HCT116 (cell line): ENCODE measurements around the gene SCRN1. TPM values are rescaled to one million over a fixed set of nuclear protein-coding genes. Genes with fewer than 3 reads are reported as not detected.

Experiments
- ATAC-seq: fragments of 200-7000 bp; cut with Tn5 transposase; 2 replicates; pipeline ENCODE4 v1.9.1; 2020; ENCODE audit warnings: mild to moderate bottlenecking, moderate library complexity
- BruUV-seq: library from RNA; stranded (reverse); fragments of 400-500 nt; replicated peaks from 2 replicates; lab custom pipeline; 2021; lab: Mats Ljungman, UMichigan
- CTCF ChIA-PET: fragments of 300-600 bp; sonication (Branson Sonifier 250); formaldehyde crosslinking; loops from one replicate; lab custom pipeline; 2021; ENCODE audit warnings: antibody characterized with exemption; lab: Charles Lee
- POLR2A ChIA-PET: fragments of 300-600, 350-600 bp; sonication (Branson Sonifier 250); formaldehyde crosslinking; loops from one replicate; lab custom pipeline; 2021; ENCODE audit warnings: antibody characterized with exemption; lab: Charles Lee
- RAD21 ChIA-PET, 2 experiments: fragments of 300-600 bp; sonication (Branson Sonifier 250); formaldehyde crosslinking; loops; one replicate each; lab custom pipeline; 2023; ENCODE audit warnings: low total read pairs in 2 of 2; ENCODE audit not compliant: uncharacterized antibody in 2 of 2, unreplicated experiment in 2 of 2, low non-redundant PET in 1 of 2; lab: Charles Lee
- DNase-seq: peaks from one replicate; pipeline ENCODE4 v3.0.0-alpha.2; 2010; ENCODE audit warnings: low read depth, low spot score
- H2AFZ ChIP-seq: fragments of 200-600 bp; shearing (Covaris generic), sonication (generic); 2 replicates; pipeline ENCODE4 v1.6.1; 2017; ENCODE audit warnings: low read depth, mixed run types, mixed read lengths, antibody characterized with exemption, low read length; ENCODE audit not compliant: poor library complexity, severe bottlenecking
- H3K27ac ChIP-seq: 2 replicates; pipeline ENCODE4 v1.5.1; 2012; ENCODE audit warnings: low read depth, low read length
- H3K27me3 ChIP-seq: fragments of 200-600 bp; sonication (generic); 2 replicates; pipeline ENCODE4 v1.6.1; 2016; ENCODE audit warnings: mixed run types, low read length, mixed read lengths; ENCODE audit not compliant: insufficient read depth
- H3K36me3 ChIP-seq, 2 experiments: fragments of 200-500 bp in 1 of 2; fragments of 200-600 bp in 1 of 2; sonication (Bioruptor generic) in 1 of 2; sonication (generic) in 1 of 2; 2 replicates each; pipeline versions ENCODE4 v1.5.1 to v1.6.1; 2014 to 2016; ENCODE audit warnings: low read length in 2 of 2, inconsistent platforms in 1 of 2, mixed read lengths in 1 of 2, mixed run types in 1 of 2; ENCODE audit not compliant: insufficient read depth in 2 of 2, control insufficient read depth in 1 of 2
- H3K4me1 ChIP-seq, 2 experiments: fragments of 200-600 bp in 1 of 2; sonication (generic) in 1 of 2; 2 replicates each; pipeline versions ENCODE4 v1.5.1 to v1.6.1; 2012 to 2017; ENCODE audit warnings: low read length in 2 of 2, inconsistent platforms in 1 of 2, mild to moderate bottlenecking in 1 of 2, mixed read lengths in 1 of 2, mixed run types in 1 of 2, moderate library complexity in 1 of 2; ENCODE audit not compliant: insufficient read depth in 2 of 2, control insufficient read depth in 1 of 2
- H3K4me2 ChIP-seq: fragments of 200-600 bp; sonication (generic); 2 replicates; pipeline ENCODE4 v1.6.1; 2017; ENCODE audit warnings: mixed run types, low read length, mixed read lengths
- H3K4me3 ChIP-seq, 2 experiments: fragments of 200-600 bp in 1 of 2; sonication (generic) in 1 of 2; replicated peaks in 1 of 2; 2 replicates each; pipeline ENCODE4 v1.5.1; 2011 to 2016; ENCODE audit warnings: low read length in 2 of 2, control low read depth in 1 of 2, low read depth in 1 of 2, mild to moderate bottlenecking in 1 of 2, mixed read lengths in 1 of 2, mixed run types in 1 of 2
- H3K79me2 ChIP-seq: fragments of 200-600 bp; sonication (generic); 2 replicates; pipeline ENCODE4 v1.6.1; 2017; ENCODE audit warnings: mild to moderate bottlenecking, mixed run types, low read length, moderate library complexity, mixed read lengths; ENCODE audit not compliant: insufficient read depth
- H3K9ac ChIP-seq: fragments of 200-600 bp; sonication (generic); 2 replicates; pipeline ENCODE4 v1.6.1; 2016; ENCODE audit warnings: low read length, mixed read lengths
- H3K9me2 ChIP-seq: fragments of 200-600 bp; sonication (generic), shearing (Covaris generic); 2 replicates; pipeline ENCODE4 v1.6.1; 2017; ENCODE audit warnings: mixed run types, mild to moderate bottlenecking, moderate library complexity; ENCODE audit not compliant: insufficient read depth
- H3K9me3 ChIP-seq, 2 experiments: fragments of 200-500 bp in 1 of 2; fragments of 200-600 bp in 1 of 2; sonication (Bioruptor generic) in 1 of 2; sonication (generic) in 1 of 2; 2 replicates each; pipeline ENCODE4 v1.6.1; 2014 to 2017; ENCODE audit warnings: low read length in 2 of 2, mixed read lengths in 2 of 2, inconsistent platforms in 1 of 2, low read depth in 1 of 2, mild to moderate bottlenecking in 1 of 2, mixed run types in 1 of 2, moderate library complexity in 1 of 2; ENCODE audit not compliant: control insufficient read depth in 1 of 2, insufficient read depth in 1 of 2
- H4K20me1 ChIP-seq: fragments of 200-600 bp; sonication (generic), shearing (Covaris generic); 2 replicates; pipeline ENCODE4 v1.6.1; 2017; ENCODE audit warnings: mixed run types, mild to moderate bottlenecking, moderate library complexity; ENCODE audit not compliant: insufficient read depth
- ATF3 ChIP-seq: IDR thresholded peaks from 2 replicates; pipeline ENCODE4 v1.6.1; 2012
- CBX3 ChIP-seq: IDR thresholded peaks from 2 replicates; pipeline ENCODE4 v1.6.1; 2012; ENCODE audit warnings: low read depth
- CEBPB ChIP-seq: IDR thresholded peaks from 2 replicates; pipeline ENCODE4 v1.6.1; 2012; ENCODE audit warnings: low read depth
- EGR1 ChIP-seq: IDR thresholded peaks from 2 replicates; pipeline ENCODE4 v1.6.1; 2012; ENCODE audit warnings: low read depth
- ELF1 ChIP-seq: IDR thresholded peaks from 2 replicates; pipeline ENCODE4 v1.6.1; 2012; ENCODE audit warnings: low read depth, borderline replicate concordance
- EZH2phosphoT487 ChIP-seq: fragments of 200-600 bp; IDR thresholded peaks from 2 replicates; pipeline ENCODE4 v1.6.1; 2018; ENCODE audit warnings: antibody characterized with exemption, borderline replicate concordance
- FOSL1 ChIP-seq: IDR thresholded peaks from 2 replicates; pipeline ENCODE4 v1.6.1; 2012; ENCODE audit warnings: low read depth
- JUND ChIP-seq: IDR thresholded peaks from 2 replicates; pipeline ENCODE4 v1.6.1; 2012
- POLR2A ChIP-seq: IDR thresholded peaks from 2 replicates; pipeline ENCODE4 v1.7.0; 2011; ENCODE audit warnings: borderline replicate concordance; ENCODE audit not compliant: insufficient read depth, insufficient read length; ENCODE audit errors: extremely low read depth
- POLR2AphosphoS5 ChIP-seq: IDR thresholded peaks from 2 replicates; pipeline ENCODE4 v1.6.1; 2011; ENCODE audit warnings: mild to moderate bottlenecking, low read depth, low read length, moderate library complexity
- REST ChIP-seq: IDR thresholded peaks from 2 replicates; pipeline ENCODE4 v1.6.1; 2012; ENCODE audit warnings: low read depth
- SIN3A ChIP-seq: IDR thresholded peaks from 2 replicates; pipeline ENCODE4 v1.6.1; 2012; ENCODE audit warnings: low read depth
- SP1 ChIP-seq: IDR thresholded peaks from 2 replicates; pipeline ENCODE4 v1.6.1; 2012; ENCODE audit warnings: low read depth
- SRF ChIP-seq: IDR thresholded peaks from 2 replicates; pipeline ENCODE4 v1.6.1; 2012; ENCODE audit warnings: low read depth
- TCF7L2 ChIP-seq: IDR thresholded peaks from 2 replicates; pipeline ENCODE4 v1.7.0; 2011; ENCODE audit warnings: borderline replicate concordance, inconsistent platforms; ENCODE audit not compliant: insufficient read depth, insufficient read length; ENCODE audit errors: extremely low read depth
- YY1 ChIP-seq: IDR thresholded peaks from 2 replicates; pipeline ENCODE4 v1.6.1; 2011; ENCODE audit warnings: low read length, low read depth, moderate library complexity, mild to moderate bottlenecking; ENCODE audit not compliant: insufficient replicate concordance; ENCODE audit errors: extremely low read depth
- ZFX ChIP-seq: fragments of 450-650 bp; IDR thresholded peaks from 2 replicates; pipeline ENCODE4 v1.6.1; 2017
- ZNF274 ChIP-seq: fragments of 200-500 bp; sonication (Bioruptor generic); IDR thresholded peaks from 2 replicates; pipeline ENCODE4 v1.6.1; 2014; ENCODE audit warnings: mild to moderate bottlenecking, low read depth, low read length, inconsistent platforms
- intact Hi-C: fragments of 100-400 bp; cut with micrococcal nuclease; formaldehyde crosslinking; loops from 2 replicates; pipeline ENCODE4 v1.10.0; 2022
- total RNA-seq: library from RNA; stranded (reverse); gene quantifications from one replicate; pipeline ENCODE4 v1.2.1, GENCODE V29; 2021; ENCODE audit not compliant: unreplicated experiment

The SCRN1 gene
- total RNA-seq, 1 experiment from 2014 or later: 76.8 TPM

- TF ChIP-seq REST (no peak), JUND (no peak), ZFX (no peak), SIN3A (no peak)
These were observed 44.3 kb downstream of the SCRN1 start (continued) for GRCh38 chr7:29945259-29945809.

- Histone ChIP-seq H3K4me2 (no peak overlapping the region), H3K9ac (no peak overlapping the region), H3K36me3 (peaks cover 15 to 28% of the 10 kb centered on the region in 2 experiments; a peak in 3 of 4 replicates), H3K4me1 (no peaks in the 10 kb centered on the region), H3K9me2 (no peaks in the 10 kb centered on the region), H3K27me3 (no peaks in the 10 kb centered on the region), H2AFZ (no peak overlapping the region), H3K9me3 (no peaks in the 10 kb centered on the region), H3K27ac (no peak overlapping the region), H3K4me3 (no peak overlapping the region), H4K20me1 (no peaks in the 10 kb centered on the region), H3K79me2 (no peaks in the 10 kb centered on the region)
- intact Hi-C loops: loop anchor here (10.0 kb wide), 1 partner anchor 475 kb away; no protein-coding TSS in a partner anchor
- DNase-seq: no peak
- ChIA-PET CTCF (no interaction called here), POLR2A (no interaction called here), RAD21 (no interaction called here)
- no TSS peak for BruUV-seq
- ATAC-seq: no peak
- no peak for TF ChIP-seq SRF
- TF ChIP-seq ZNF274: no peak
- TF ChIP-seq CEBPB: no peak
- no peak for TF ChIP-seq POLR2A
- no peak for TF ChIP-seq YY1
- TF ChIP-seq ATF3: no peak
- no peak for TF ChIP-seq POLR2AphosphoS5
- no peak for TF ChIP-seq FOSL1
- no peak for TF ChIP-seq EZH2phosphoT487
- no peak for TF ChIP-seq CBX3
- no peak for TF ChIP-seq ELF1
- TF ChIP-seq REST: no peak
- TF ChIP-seq SP1: no peak
- no peak for TF ChIP-seq EGR1
- no peak for TF ChIP-seq ZFX
- no peak for TF ChIP-seq TCF7L2
These were observed 49.4 kb downstream of the SCRN1 start for GRCh38 chr7:29940199-29940598.
